ENCODE measurements around the gene CNOT3.

- TF ChIP-seq ARNTL (CRISPR knock-in tag; IDR thresholded peaks at IDR 0.05; ENCODE audit: borderline replicate concordance, low read depth) (no peak), ESRRG (CRISPR knock-in tag; IDR thresholded peaks at IDR 0.05) (no peak), CSDC2 (CRISPR knock-in tag; IDR thresholded peaks at IDR 0.05) (no peak), ISL1 (CRISPR knock-in tag; IDR thresholded peaks at IDR 0.05) (no peak)
Observed at GRCh38 chr19:54108496-54108895, 29.1 kb upstream of the CNOT3 start.

All from SK-N-SH treated with all-trans-retinoic acid at 6 μM for 48 hours (cell line).